Measurements from ENCODE around the gene PTPRM.

Gene PTPRM

GRCh38 chr18:7757175-7757574 lies 190.1 kb downstream of the PTPRM start:
- DNase-seq (ENCODE audit: low read depth in 2 of 2), result no peak

- DNase-seq (ENCODE audit: low read depth in 2 of 2), result no peak
Measured at GRCh38 chr18:7758764-7759163, 191.6 kb downstream of the PTPRM start.

GRCh38 chr18:7760967-7761948 lies 194.1 kb downstream of the PTPRM start:
- DNase-seq (ENCODE audit: low read depth in 2 of 2), result no peak

GRCh38 chr18:7764405-7764804 lies 197.3 kb downstream of the PTPRM start:
- no peak for DNase-seq (ENCODE audit: low read depth in 2 of 2)

- DNase-seq (ENCODE audit: low read depth in 2 of 2), result no peak
Measured at GRCh38 chr18:7766346-7766745, 199.2 kb downstream of the PTPRM start.

DNA sequence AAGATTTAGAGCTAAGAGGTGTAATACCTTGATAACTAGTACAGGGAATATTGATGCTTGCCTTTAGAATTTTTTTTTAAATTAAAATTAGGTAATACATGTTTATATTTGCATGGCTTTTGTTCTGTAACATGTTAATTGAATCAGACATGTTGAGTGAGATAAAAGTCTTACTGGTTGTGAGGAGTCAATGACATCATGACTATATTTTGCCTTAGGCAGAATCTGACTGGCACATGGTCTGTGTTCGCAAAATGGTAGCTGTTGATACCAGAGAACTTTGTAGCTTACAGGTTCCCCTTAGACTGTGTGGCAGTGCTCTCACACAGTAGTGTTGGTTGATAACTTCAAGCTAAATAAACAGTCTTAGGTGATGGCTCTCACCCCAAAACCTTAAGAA lies 199.7 kb downstream of the PTPRM start:
- DNase-seq (ENCODE audit: low read depth in 2 of 2), result no peak

GRCh38 chr18:7770908-7771307 lies 203.8 kb downstream of the PTPRM start:
- no peak for DNase-seq (ENCODE audit: low read depth in 2 of 2)

GRCh38 chr18:7772510-7772888 lies 205.4 kb downstream of the PTPRM start:
- no peak for DNase-seq (ENCODE audit: low read depth in 2 of 2)

DNA sequence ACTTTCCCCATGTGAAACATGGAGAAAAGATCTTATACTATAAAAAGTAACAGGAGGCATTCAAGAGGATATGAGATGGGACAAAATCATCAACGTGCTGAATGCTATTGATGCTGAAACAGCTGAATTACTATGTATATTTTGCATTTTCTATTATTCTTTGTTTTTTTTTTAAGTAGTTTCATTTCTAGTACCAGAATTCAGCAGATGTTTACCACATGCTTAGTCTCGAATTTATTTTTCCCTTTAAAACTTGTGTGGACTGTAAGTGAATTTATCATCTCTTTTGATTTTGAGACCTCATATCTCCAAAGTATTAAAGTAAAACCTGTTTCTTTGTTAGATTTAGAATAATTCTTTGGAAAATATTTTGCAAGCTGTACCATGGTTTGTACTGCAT lies 205.8 kb downstream of the PTPRM start:
- no peak for DNase-seq (ENCODE audit: low read depth in 2 of 2)

DNA sequence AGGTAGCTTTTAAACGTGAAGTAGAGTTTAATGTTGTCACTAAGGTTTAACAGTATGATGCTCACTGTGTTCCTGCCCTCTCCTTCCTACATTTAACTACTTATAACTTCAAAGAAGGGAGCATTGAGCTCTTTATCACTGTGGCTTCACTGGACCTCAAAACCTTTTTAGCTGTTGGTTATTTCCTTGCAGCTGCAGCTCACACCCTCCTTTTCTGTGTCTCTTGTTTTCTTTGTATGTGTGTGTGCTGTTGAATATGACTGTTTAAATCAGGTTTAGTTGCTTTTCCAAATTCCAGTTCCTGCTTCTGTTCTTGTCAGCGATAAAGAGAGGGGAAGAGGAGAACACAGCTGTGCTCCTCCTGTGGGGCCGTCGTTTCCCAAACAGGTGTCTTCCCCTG lies 208.0 kb downstream of the PTPRM start:
- no peak for DNase-seq (ENCODE audit: low read depth in 2 of 2)

DNA sequence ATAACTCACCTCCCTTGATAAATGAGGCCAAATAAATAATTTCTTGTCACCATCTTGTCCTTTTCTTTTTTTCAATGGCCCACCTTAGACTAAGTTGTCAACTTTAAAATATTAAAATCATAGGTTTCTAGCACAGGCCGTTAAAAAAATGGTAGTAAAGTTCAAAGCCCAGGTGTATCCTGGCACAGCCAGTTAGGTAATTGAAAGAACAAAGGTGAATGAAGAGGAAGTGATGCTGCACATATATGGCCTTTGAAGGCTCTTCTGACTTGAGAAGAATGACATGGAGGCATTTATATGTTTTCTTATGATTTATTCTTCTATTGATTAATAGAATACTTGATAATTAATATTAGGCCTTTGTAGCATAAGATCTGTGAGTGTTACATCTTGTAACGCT lies 208.7 kb downstream of the PTPRM start:
- DNase-seq (ENCODE audit: low read depth in 2 of 2), result no peak

GRCh38 chr18:7778181-7778580 lies 211.1 kb downstream of the PTPRM start:
- no peak for DNase-seq (ENCODE audit: low read depth in 2 of 2)

DNA sequence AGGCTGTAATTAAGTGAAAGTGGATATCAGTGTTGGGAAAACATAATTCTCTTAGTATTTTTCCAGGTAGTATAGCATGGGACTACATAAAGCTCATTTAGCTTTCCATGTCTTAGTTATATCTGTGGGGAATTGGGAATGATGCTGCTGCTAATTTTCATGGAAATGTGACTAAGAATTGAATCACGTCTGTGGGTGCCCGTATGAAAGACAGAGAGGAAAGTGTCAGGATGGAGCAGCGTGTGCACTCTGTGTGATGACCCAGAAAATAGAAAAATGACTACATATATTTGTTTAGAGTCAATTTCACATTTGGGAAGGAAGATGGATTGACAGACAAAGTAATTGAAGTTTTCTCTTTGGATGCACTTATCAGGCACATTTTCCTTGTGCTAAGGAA lies 212.1 kb downstream of the PTPRM start:
- no peak for DNase-seq (ENCODE audit: low read depth in 2 of 2)

DNA sequence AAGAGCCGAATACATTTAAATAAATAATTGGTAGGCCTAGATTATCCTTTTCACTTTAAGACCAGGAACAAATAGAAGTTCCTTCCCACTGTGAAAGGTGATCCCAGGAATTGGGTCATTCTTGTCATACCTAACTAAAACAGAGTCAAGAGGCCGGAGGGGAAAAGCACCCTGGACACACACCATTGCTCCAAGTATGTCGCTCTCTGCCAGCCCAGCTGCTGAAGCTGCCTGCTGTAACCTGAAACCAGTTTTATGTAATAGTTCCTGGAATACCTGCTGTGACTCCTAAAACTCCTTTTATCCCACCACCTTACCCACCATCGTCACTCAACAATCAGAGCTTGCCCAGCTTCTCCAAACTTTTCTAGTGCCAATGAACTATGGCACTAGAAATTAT lies 217.1 kb downstream of the PTPRM start:
- DNase-seq (ENCODE audit: low read depth in 2 of 2), result no peak

- DNase-seq (ENCODE audit: low read depth in 2 of 2), result no peak
Measured at GRCh38 chr18:7786569-7786968, 219.5 kb downstream of the PTPRM start.

DNA sequence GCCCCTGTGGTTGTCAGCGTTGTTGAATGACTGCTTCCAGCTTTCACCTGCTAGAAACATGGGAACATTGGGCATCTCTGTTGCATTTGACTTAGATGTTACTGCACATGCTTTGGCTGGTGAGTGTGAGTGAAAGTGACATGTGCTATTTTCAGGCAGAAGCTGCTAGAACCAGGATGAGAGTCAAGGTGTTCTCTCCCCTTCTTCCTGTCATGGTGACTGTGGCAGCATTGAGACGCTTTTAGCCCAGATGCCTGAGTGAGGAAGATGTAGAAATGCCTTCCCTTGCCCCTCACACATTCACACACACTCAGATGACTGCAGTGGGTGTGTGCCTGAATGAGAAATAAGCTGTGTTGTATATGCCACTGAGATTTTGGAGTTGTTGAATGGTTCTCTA lies 220.2 kb downstream of the PTPRM start:
- no peak for DNase-seq (ENCODE audit: low read depth in 2 of 2)

- DNase-seq (ENCODE audit: low read depth in 2 of 2), result no peak
Measured at GRCh38 chr18:7789856-7790552, 222.9 kb downstream of the PTPRM start.

GRCh38 chr18:7793100-7793499 lies 226.0 kb downstream of the PTPRM start:
- DNase-seq (ENCODE audit: low read depth in 2 of 2), result no peak

DNA sequence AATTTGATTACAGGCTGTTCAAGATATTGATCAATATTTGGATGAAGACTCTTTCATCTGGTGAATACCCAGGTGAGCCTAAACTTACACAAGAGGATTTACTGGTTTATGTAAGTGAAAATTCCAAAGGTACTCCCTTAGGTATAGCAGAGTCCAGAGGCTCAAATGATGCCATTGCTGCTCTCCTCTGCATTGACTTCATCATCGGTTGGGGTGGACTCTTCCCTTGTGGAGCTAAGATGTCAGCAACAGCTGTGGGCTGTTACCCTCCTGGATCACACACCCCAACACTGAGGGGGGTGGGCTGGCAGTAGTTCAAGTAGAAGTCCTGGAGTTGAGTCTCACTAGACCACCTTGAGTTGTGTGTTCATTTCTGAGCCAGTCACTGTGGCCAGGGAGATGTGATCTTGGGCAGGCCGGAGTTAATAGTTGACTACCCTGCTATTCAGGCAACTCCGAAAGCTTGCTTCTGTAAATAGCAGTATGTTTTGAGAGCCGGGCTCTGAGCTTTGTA lies 236.9 kb downstream of the PTPRM start:
- no peak for DNase-seq (ENCODE audit: low read depth in 2 of 2)

DNA sequence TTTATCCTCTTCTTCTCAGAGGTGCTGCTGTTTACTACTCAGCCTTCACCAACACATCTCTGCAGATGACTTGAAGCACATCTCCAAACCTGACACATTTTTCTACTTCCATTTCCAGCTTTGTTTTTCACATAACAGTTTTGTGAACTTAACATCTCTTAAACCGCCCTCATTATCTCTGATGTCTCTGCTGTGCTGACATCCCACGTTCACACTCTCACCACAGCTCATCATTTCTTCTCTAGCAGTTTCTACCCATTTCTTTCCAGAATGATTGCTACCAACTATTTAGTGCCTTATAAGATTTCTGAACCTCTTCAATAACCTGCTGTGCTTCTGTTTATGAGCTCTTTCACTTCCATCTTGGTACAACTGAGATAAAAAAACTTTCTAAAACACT lies 238.0 kb downstream of the PTPRM start:
- DNase-seq (ENCODE audit: low read depth in 2 of 2), result no peak

GRCh38 chr18:7805880-7806279 lies 238.8 kb downstream of the PTPRM start:
- no peak for DNase-seq (ENCODE audit: low read depth in 2 of 2)

- DNase-seq (ENCODE audit: low read depth in 2 of 2), result no peak
Measured at GRCh38 chr18:7807936-7808453, 240.9 kb downstream of the PTPRM start.

- DNase-seq (ENCODE audit: low read depth in 2 of 2), result no peak
Measured at GRCh38 chr18:7808992-7809391, 241.9 kb downstream of the PTPRM start.
